Breast epithelium (tissue), 3 donors: ENCODE data around the gene SPAG6.

ENCODE experiments used
- POLR2AphosphoS5 ChIP-seq, 3 donors: sonication (generic); formaldehyde crosslinking; IDR thresholded peaks; one replicate each; pipeline ENCODE4 v1.6.1; 2017; ENCODE audit warnings: antibody characterized with exemption in 3 of 3
- TF ChIP-seq, protein P1 (sequence below), 3 donors: fragments of 450-650 bp; IDR thresholded peaks; one replicate each; pipeline ENCODE4 v1.5.1; 2016 to 2017; ENCODE audit warnings: antibody characterized with exemption in 3 of 3, mild to moderate bottlenecking in 3 of 3, moderate library complexity in 3 of 3

DNA sequence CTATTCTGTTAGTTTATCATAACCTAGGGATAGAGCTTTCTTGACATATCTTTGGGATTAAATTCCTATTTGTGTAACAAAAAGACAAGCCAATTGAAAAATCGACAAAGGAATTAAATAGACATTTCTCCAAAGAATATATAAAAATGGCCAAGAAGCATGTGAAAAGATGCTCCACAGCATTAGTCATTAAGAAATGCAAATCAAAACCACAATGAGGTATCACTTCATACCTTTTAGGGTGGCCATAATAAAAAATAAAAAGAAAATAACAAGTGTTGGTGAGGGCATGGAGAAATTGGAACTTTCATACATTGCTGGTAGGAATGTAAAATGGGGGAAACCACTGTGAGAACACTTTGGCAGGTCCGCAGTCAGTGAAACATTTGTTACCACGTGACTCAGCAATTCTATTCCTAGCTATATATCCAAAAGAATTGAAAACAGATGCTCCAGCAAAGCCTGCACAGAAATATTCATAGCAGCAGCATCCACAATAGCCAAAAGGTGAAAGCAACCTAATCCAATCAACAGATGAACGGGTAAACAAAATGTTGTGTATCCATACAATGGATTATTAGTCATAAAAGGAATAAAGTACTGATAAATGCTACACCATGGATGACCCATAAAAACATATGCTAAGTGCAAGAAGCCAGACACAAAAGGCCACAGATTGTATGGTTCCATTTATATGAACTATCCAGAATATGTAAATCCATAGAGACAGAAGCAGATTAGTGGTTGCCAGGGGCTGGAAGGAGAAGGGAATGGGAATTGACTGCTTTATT is 20.5 kb downstream of the SPAG6 start:
- TF ChIP-seq POLR2AphosphoS5 (IDR thresholded peaks at IDR 0.05) = no peak
- TF ChIP-seq, protein P1, sequence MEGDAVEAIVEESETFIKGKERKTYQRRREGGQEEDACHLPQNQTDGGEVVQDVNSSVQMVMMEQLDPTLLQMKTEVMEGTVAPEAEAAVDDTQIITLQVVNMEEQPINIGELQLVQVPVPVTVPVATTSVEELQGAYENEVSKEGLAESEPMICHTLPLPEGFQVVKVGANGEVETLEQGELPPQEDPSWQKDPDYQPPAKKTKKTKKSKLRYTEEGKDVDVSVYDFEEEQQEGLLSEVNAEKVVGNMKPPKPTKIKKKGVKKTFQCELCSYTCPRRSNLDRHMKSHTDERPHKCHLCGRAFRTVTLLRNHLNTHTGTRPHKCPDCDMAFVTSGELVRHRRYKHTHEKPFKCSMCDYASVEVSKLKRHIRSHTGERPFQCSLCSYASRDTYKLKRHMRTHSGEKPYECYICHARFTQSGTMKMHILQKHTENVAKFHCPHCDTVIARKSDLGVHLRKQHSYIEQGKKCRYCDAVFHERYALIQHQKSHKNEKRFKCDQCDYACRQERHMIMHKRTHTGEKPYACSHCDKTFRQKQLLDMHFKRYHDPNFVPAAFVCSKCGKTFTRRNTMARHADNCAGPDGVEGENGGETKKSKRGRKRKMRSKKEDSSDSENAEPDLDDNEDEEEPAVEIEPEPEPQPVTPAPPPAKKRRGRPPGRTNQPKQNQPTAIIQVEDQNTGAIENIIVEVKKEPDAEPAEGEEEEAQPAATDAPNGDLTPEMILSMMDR (IDR thresholded peaks at IDR 0.05) = no peak
